GM12878 (cell line): ENCODE data around the gene UMAD1. TPM values are rescaled to one million over a fixed set of nuclear protein-coding genes. Genes with fewer than 3 reads are reported as not detected.

Source experiments
- ATAC-seq: fragments of 200-7000 bp; cut with Tn5 transposase; 3 replicates; pipeline ENCODE4 v1.9.1; 2020; ENCODE audit warnings: mild to moderate bottlenecking, moderate library complexity
- BruUV-seq: library from RNA; stranded (reverse); fragments of 400-500 nt; replicated peaks from 2 replicates; lab custom pipeline; 2021; lab: Mats Ljungman, UMichigan
- CTCF ChIA-PET: fragments of 300-600 bp; sonication (Branson Sonifier 250); formaldehyde crosslinking; extraction: SDS; loops from one replicate; lab custom pipeline; 2021; ENCODE audit warnings: inconsistent platforms; lab: Yijun Ruan, JAX
- POLR2A ChIA-PET: fragments of 350-600 bp; formaldehyde crosslinking; extraction: SDS; loops from one replicate; lab custom pipeline; 2021; ENCODE audit warnings: inconsistent platforms; lab: Charles Lee
- RAD21 ChIA-PET: fragments of 300-600 bp; sonication (Branson Sonifier 250); formaldehyde crosslinking; loops from one replicate; lab custom pipeline; 2023; ENCODE audit warnings: antibody characterized with exemption; ENCODE audit not compliant: unreplicated experiment; lab: Charles Lee
- SMC1A ChIA-PET: fragments of 300-600 bp; sonication (Branson Sonifier 250); formaldehyde crosslinking; loops from one replicate; lab custom pipeline; 2023; ENCODE audit not compliant: unreplicated experiment, uncharacterized antibody; lab: Charles Lee
- DNase-seq: peaks from one replicate; pipeline ENCODE4 v3.0.0-alpha.2; 2011; ENCODE audit warnings: low read depth, low spot score
- FAIRE-seq: peaks from 3 replicates; lab custom pipeline; 2011; peaks lifted over from hg19 to GRCh38; lab: Jason Lieb, UNC
- H2AFZ ChIP-seq: 2 replicates; pipeline ENCODE4 v1.6.0; 2011; ENCODE audit warnings: low read depth, low read length, control low read depth; ENCODE audit not compliant: control insufficient read depth
- H3K27ac ChIP-seq: 2 replicates; pipeline ENCODE4 v1.5.1; 2011; ENCODE audit warnings: control low read depth; ENCODE audit not compliant: control insufficient read depth, insufficient read depth
- H3K27me3 ChIP-seq, 2 experiments: replicated peaks in 1 of 2; 2 replicates each; pipeline versions ENCODE4 v1.6.0 to v1.6.1; 2011; ENCODE audit warnings: low read length in 1 of 2; ENCODE audit not compliant: control insufficient read depth in 2 of 2, insufficient read depth in 2 of 2
- H3K36me3 ChIP-seq, 2 experiments: 2 replicates each; pipeline ENCODE4 v1.5.1; 2011; ENCODE audit warnings: low read length in 1 of 2; ENCODE audit not compliant: control insufficient read depth in 2 of 2, insufficient read depth in 2 of 2
- H3K4me1 ChIP-seq: 2 replicates; pipeline ENCODE4 v1.6.1; 2011; ENCODE audit warnings: mild to moderate bottlenecking, low read length, moderate library complexity, mixed read lengths; ENCODE audit not compliant: control insufficient read depth, insufficient read depth
- H3K4me2 ChIP-seq: 2 replicates; pipeline ENCODE4 v1.6.0; 2011; ENCODE audit warnings: control low read depth; ENCODE audit not compliant: control insufficient read depth, insufficient read depth
- H3K4me3 ChIP-seq: fragments of 200-600 bp; sonication (generic); 2 replicates; pipeline ENCODE4 v1.5.1; 2016
- H3K79me2 ChIP-seq: 2 replicates; pipeline ENCODE4 v1.6.0; 2011; ENCODE audit warnings: low read length; ENCODE audit not compliant: control insufficient read depth, insufficient read depth
- H3K9ac ChIP-seq: 2 replicates; pipeline ENCODE4 v1.8.0; 2011; ENCODE audit warnings: low read length, control low read depth, mixed read lengths; ENCODE audit not compliant: control insufficient read depth, insufficient read depth
- H3K9me3 ChIP-seq: replicated peaks from 3 replicates; pipeline ENCODE4 v1.5.1; 2011; ENCODE audit warnings: mild to moderate bottlenecking, low read length; ENCODE audit not compliant: control insufficient read depth, insufficient read depth
- H4K20me1 ChIP-seq: 2 replicates; pipeline ENCODE4 v1.6.0; 2011; ENCODE audit not compliant: control insufficient read depth, insufficient read depth
- CTCF ChIP-seq, 3 experiments: IDR thresholded peaks in 2 of 3; conservative IDR thresholded peaks in 1 of 3; 2 replicates each; pipeline ENCODE4 v1.5.1; 2011; ENCODE audit warnings: low read depth in 3 of 3, low read length in 3 of 3, mild to moderate bottlenecking in 3 of 3, control low read depth in 2 of 3, moderate library complexity in 2 of 3, inconsistent platforms in 1 of 3, mixed read lengths in 1 of 3; ENCODE audit not compliant: control insufficient read depth in 2 of 3, insufficient read depth in 1 of 3; ENCODE audit errors: extremely low read depth in 1 of 3
- E4F1 ChIP-seq: fragments of 450-650 bp; IDR thresholded peaks from 2 replicates; pipeline ENCODE4 v1.6.1; 2018; ENCODE audit warnings: borderline replicate concordance, mild to moderate bottlenecking; ENCODE audit not compliant: partially characterized antibody
- HCFC1 ChIP-seq: fragments of 150-350 bp; IDR thresholded peaks from 2 replicates; pipeline ENCODE4 v1.6.1; 2014; ENCODE audit warnings: low read length
- KAT2A ChIP-seq: conservative IDR thresholded peaks from 2 replicates; pipeline ENCODE4 v1.6.1; 2011; ENCODE audit warnings: low read depth, low read length; ENCODE audit not compliant: control insufficient read depth
- MYB ChIP-seq: fragments of 150-350 bp; IDR thresholded peaks from 2 replicates; pipeline ENCODE4 v1.6.1; 2014; ENCODE audit warnings: mild to moderate bottlenecking, low read depth, low read length, borderline replicate concordance
- PBX3 ChIP-seq: IDR thresholded peaks from 2 replicates; pipeline ENCODE4 v1.6.1; 2011; ENCODE audit warnings: mild to moderate bottlenecking, low read depth, low read length, moderate library complexity; ENCODE audit not compliant: insufficient replicate concordance
- SMARCA5 ChIP-seq: fragments of 450-650 bp; IDR thresholded peaks from 2 replicates; pipeline ENCODE4 v1.6.1; 2017; ENCODE audit warnings: mild to moderate bottlenecking
- ZBTB40 ChIP-seq: fragments of 450-650 bp; IDR thresholded peaks from 2 replicates; pipeline ENCODE4 v1.6.1; 2016; ENCODE audit warnings: mild to moderate bottlenecking, moderate library complexity, borderline replicate concordance
- ZNF24 ChIP-seq: fragments of 450-650 bp; IDR thresholded peaks from 2 replicates; pipeline ENCODE4 v1.6.1; 2017; ENCODE audit warnings: antibody characterized with exemption, mild to moderate bottlenecking
- WGBS: methylation state at CpG from one replicate; pipeline ENCODE4 v1.1.6; 2016; ENCODE audit warnings: low lambda C conversion rate; ENCODE audit not compliant: insufficient replicate concordance, insufficient coverage; ENCODE audit errors: missing lambda C conversion rate; 5-methylcytosine and 5-hydroxymethylcytosine counted together
- in situ Hi-C: fragments of 300-500 bp; cut with MboI; formaldehyde crosslinking; loops from 9 replicates; pipeline ENCODE4 v1.14.3; 2018; ENCODE audit warnings: mixed read lengths
- intact Hi-C: fragments of 100-400 bp; cut with micrococcal nuclease; formaldehyde crosslinking; loops from one replicate; pipeline ENCODE4 v1.14.2; 2022; ENCODE audit not compliant: unreplicated experiment
- polyA plus RNA-seq, 11 experiments: library from polyadenylated mRNA; depleted of rRNA in 4 of 11; unstranded in 6 of 11; stranded (reverse) in 5 of 11; fragments of >200 nt; fragmentation: Nextera tagmentation in 4 of 11; fragmentation: Illumina TruSeq in 1 of 11; extraction: Ambion mirVana in 4 of 11; extraction: Trizol in 1 of 11; gene quantifications; 1 replicate in 1 of 11; 2 replicates in 10 of 11; pipeline versions ENCODE4 v1.2.1 to v1.2.3, GENCODE V29; 2011 to 2016; ENCODE audit warnings: inconsistent platforms in 2 of 11, missing spikeins in 2 of 11, low read depth in 1 of 11
- total RNA-seq, 4 experiments: library from RNA; depleted of rRNA in 3 of 4; stranded (reverse); fragments of >200 nt in 3 of 4; fragmentation: Illumina TruSeq in 1 of 4; extraction: Trizol in 1 of 4; gene quantifications; 2 replicates each; pipeline versions ENCODE4 v1.2.1 to v1.2.3, GENCODE V29; 2013 to 2021

Gene UMAD1
- total and polyA plus RNA-seq, 10 of the 15 experiments (the other 5 are each of a cell fraction or from before 2014, with no cell fraction given) = 6.0 to 28.6 (median 9.3) TPM

GRCh38 chr7:7681191-7681935, 40.8 kb downstream of the UMAD1 start:
- intact Hi-C loops (loop anchor here (1.0 to 5.0 kb wide), 5 partner anchors 80 to 536 kb away; no protein-coding TSS in a partner anchor), in situ Hi-C loops (loop anchor here (10.0 kb wide), 1 partner anchor 533 kb away; no protein-coding TSS in a partner anchor)
- H3K9ac ChIP-seq = no peak overlapping the region
- peak; percentile 52 for FAIRE-seq
- RAD21 ChIA-PET = interaction anchor here (0.5 to 3.1 kb wide), 85 partner anchors 10 to 615 kb away, joined by 3 to 148 read pairs (median 5); partner anchors contain the start of genes RPA3 and UMAD1
- no peaks in the 10 kb centered on the region for H4K20me1 ChIP-seq
- no peaks in the 10 kb centered on the region for H3K79me2 ChIP-seq
- 47% methylated on average over 7 of the region's 7 CpGs for WGBS
- H3K36me3 ChIP-seq = no peaks in the 10 kb centered on the region
- H3K9me3 ChIP-seq = no peaks in the 10 kb centered on the region; the same call in 2 of the 3 replicates
- peaks cover 3% of the 10 kb centered on the region; the same call in 1 of the 2 replicates for H3K4me1 ChIP-seq
- CTCF ChIA-PET = interaction anchor here (0.7 to 3.7 kb wide), 90 partner anchors 10 to 615 kb away, joined by 3 to 179 read pairs (median 5); partner anchors contain the start of genes GLCCI1, RPA3 and UMAD1
- no peaks in the 10 kb centered on the region for H3K27me3 ChIP-seq
- H3K27ac ChIP-seq = no peak overlapping the region
- no peak overlapping the region for H3K4me3 ChIP-seq
- ATAC-seq = peak; percentile 97
- SMC1A ChIA-PET = interaction anchor here (0.6 to 3.7 kb wide), 118 partner anchors 9 to 956 kb away, joined by 3 to 218 read pairs (median 5); partner anchors contain the start of genes GLCCI1, RPA3 and UMAD1
- no peak overlapping the region for H3K4me2 ChIP-seq
- peak; percentile 56 for DNase-seq
- BruUV-seq = no TSS peak
- POLR2A ChIA-PET = interaction anchor here (0.6 to 2.0 kb wide), 10 partner anchors 41 to 509 kb away, joined by 3 to 6 read pairs (median 4); partner anchors contain the start of gene UMAD1
- H2AFZ ChIP-seq = peak overlapping the region; percentile 39; the same call in 1 of the 2 replicates
- no peak for TF ChIP-seq KAT2A
- no peak for TF ChIP-seq PBX3
- TF ChIP-seq E4F1 = no peak
- peak; percentile 50; the same call in 1 of the 2 replicates for TF ChIP-seq SMARCA5
- TF ChIP-seq ZBTB40 = no peak
- no peak for TF ChIP-seq HCFC1
- peak; percentile 56; the same call in 1 of the 2 replicates for TF ChIP-seq ZNF24
- TF ChIP-seq MYB = no peak
- TF ChIP-seq CTCF (IDR thresholded peaks at IDR 0.05 in 2 of 3, conservative IDR thresholded peaks at IDR 0.05 in 1 of 3; ENCODE audit: control insufficient read depth in 2 of 3, extremely low read depth in 1 of 3, insufficient read depth in 1 of 3, low read depth in 3 of 3, low read length in 3 of 3) = peak; percentile 44 to 67 (median 52); a peak in 5 of 6 replicates
